HG02973 (cell line): Measurements from ENCODE around the gene ATP6V1A.

Source experiments
- ATAC-seq: cut with Tn5 transposase; IDR thresholded peaks from one replicate; pipeline ENCODE4 v1.9.1; 2021; ENCODE audit warnings: moderate library complexity; ENCODE audit not compliant: unreplicated experiment

ATP6V1A gene

DNA sequence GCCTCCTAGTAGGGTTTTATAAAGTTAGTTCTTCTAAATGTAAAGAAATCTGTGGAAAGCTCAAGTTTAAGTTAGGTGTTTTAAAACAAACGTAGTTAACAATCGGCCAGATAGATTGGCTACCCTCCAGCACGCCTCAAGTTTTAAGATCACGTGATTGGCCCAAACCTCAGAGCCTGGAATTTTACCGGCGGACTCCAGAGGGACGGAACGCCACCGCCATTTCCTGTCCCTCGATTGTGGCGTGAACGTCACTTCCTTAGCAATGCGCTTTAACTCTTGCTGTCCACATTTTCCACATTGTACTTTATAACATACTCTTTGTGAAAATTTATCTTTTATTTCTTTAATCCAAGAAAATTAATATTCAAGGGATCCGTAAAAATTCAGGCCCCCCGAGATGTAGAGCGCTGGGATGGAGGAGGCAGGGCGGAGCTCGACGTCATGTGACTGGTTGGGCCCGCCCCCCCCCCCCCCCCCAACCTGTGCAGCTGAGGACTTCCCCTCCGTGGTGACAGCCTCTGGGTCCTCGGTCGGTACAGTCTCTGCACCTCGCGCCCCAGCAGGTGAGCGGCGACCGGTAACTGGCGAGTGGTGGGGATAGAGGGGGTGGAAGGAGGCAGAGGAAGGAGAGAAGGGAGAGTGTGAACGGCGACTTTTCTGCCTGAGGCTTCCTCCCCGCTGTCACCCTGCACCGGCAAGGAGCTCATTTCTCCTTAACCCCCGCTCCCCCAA is at the start of gene ATP6V1A:
ATP6V1A (plus strand) TSS at position 488 of the 735 bp plus-strand sequence. CDS start 31,719 bp downstream, outside the sequence.
- peak; percentile 40 for ATAC-seq

- ATAC-seq, result no peak
Observed at GRCh38 chr3:113697500-113698090, 49.2 kb upstream of the ATP6V1A start.

GRCh38 chr3:113698213-113698742 is 48.6 kb upstream of the ATP6V1A start:
- ATAC-seq, result no peak

- ATAC-seq, result no peak
Observed at GRCh38 chr3:113698956-113699355, 47.9 kb upstream of the ATP6V1A start.

DNA sequence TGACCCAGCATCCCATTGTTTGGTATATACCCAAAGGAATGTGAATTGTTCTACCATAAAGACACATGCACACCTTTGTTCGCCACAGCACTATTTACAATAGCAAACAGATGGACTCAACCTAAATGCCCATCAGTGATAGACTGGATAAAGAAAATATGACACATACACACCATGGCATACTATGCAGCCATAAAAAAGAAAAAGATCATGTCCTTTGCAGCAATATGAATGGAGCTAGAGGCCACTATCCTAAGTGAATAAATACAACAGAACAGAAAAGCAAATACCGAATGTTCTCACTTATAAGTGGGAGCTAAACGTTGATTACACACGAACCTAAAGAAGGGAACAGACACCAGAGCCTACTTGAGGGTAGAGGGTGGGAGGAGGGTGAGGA is 39.0 kb upstream of the ATP6V1A start:
- ATAC-seq, result no peak

GRCh38 chr3:113712129-113712528 is 34.7 kb upstream of the ATP6V1A start:
- no peak for ATAC-seq

- ATAC-seq, result no peak
Observed at GRCh38 chr3:113714702-113715101, 32.1 kb upstream of the ATP6V1A start.

GRCh38 chr3:113717308-113717707 is 29.5 kb upstream of the ATP6V1A start:
- ATAC-seq, result no peak

DNA sequence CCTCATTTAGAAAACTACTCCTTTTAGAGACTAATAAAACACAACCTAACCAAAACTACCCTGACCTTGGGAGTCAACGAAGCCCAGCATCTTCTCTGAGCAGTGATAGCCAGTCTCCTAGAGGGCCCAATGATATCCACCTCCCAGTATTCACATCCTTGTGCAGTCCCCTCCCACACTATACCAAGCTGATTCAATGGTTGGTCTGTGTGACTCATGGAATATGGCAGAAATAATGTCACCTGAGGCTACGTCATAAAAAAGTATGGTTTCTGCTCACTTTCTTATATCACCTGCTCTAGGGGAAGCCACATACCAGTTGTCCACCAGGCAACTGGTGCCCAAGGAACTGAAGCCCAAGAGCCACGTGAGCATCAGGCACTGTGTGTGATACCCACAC is 29.0 kb upstream of the ATP6V1A start:
- ATAC-seq, result no peak

GRCh38 chr3:113719294-113719693 is 27.5 kb upstream of the ATP6V1A start:
- ATAC-seq, result no peak

GRCh38 chr3:113719758-113720157 is 27.1 kb upstream of the ATP6V1A start:
- ATAC-seq, result no peak

DNA sequence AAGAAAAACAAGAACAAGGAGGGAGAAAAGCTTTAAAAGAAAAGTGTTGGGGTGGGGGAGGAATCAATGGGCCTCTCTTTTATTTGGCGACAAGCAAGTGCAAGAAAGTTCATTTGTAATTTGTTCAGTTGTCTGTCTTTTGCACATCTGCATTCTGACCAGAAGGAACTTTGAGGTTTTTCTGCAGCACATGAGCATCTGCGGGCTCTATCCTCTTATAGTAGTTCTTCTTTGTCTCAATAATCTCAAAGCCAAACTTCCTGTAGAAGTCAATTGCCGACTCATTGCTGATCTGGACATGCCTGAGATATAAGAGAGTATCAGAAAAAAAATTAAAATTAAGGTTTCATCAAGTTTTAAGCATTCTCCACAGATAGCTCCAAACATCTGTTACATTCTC is 25.2 kb upstream of the ATP6V1A start:
- ATAC-seq, result no peak

DNA sequence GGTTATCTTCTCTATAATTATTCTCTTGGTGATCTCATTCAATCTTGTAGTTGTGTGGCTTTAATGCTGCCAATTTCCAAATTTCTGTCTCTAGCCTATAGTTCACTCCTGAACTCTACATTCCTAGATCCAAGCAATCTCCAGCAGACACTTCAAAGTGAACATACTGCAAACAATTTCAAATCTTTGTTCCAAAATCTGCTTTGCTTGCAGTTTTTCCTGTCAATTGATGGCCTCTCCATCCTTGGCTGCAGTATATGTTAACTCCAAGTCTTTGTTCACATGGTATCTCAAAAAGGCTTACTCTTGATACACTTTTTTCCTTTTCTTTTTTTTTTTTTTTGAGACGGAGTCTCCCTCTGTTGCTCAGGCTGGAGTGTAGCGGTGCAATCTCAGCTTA is 18.2 kb upstream of the ATP6V1A start:
- no peak for ATAC-seq

GRCh38 chr3:113730550-113730949 is 16.3 kb upstream of the ATP6V1A start:
- ATAC-seq, result no peak

DNA sequence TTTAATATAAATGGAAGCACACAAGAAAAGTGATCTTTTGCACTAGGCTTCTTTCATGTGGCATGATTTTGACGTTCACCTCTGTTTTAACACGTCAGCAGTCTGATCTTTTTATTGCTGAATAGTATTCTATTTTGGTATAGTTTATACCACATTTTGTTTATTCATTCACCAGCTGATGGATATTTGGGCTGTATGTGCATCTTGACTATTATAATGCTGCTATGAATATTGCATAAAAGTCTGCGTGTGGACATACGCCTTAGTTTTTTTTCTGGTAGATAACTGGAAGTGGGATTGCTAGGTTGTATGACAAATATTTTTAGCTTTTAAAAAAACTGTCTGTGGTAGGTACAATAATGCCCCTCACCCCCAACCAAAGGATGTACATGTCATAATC is 15.1 kb upstream of the ATP6V1A start:
- no peak for ATAC-seq

GRCh38 chr3:113736548-113737089 is 10.2 kb upstream of the ATP6V1A start:
- ATAC-seq, result peak; percentile 61

GRCh38 chr3:113741086-113741485 is 5.7 kb upstream of the ATP6V1A start:
- ATAC-seq, result no peak

- no peak for ATAC-seq
Observed at GRCh38 chr3:113741620-113742019, 5.2 kb upstream of the ATP6V1A start.

DNA sequence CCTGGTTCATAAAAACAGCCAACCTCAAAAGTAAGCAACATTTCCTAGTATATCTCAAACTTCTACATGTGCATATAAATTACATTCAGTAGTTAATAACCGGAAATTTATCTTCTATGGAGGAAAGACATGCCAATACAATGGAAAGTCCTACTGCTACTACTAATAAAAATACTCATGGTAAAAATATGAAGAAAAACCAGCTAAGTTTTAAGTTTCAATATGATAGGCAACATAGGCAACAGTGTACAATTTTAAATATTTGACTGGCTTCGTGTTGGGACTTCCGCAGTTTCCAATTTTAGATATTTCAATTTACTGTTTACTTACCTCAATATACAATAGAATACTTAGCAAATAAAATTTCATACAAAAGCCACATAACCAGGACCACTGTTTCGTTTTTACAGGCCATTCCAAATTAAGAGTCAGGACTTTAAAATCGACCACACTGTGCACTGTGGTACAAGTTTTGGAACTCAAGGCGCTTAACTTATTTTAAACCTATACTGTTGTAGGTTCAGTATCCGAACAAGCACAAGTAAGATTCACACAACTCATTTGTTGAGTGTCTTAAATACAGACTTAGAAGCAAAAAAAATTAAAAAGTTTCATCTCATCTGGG is 3.7 kb upstream of the ATP6V1A start:
- ATAC-seq, result no peak

DNA sequence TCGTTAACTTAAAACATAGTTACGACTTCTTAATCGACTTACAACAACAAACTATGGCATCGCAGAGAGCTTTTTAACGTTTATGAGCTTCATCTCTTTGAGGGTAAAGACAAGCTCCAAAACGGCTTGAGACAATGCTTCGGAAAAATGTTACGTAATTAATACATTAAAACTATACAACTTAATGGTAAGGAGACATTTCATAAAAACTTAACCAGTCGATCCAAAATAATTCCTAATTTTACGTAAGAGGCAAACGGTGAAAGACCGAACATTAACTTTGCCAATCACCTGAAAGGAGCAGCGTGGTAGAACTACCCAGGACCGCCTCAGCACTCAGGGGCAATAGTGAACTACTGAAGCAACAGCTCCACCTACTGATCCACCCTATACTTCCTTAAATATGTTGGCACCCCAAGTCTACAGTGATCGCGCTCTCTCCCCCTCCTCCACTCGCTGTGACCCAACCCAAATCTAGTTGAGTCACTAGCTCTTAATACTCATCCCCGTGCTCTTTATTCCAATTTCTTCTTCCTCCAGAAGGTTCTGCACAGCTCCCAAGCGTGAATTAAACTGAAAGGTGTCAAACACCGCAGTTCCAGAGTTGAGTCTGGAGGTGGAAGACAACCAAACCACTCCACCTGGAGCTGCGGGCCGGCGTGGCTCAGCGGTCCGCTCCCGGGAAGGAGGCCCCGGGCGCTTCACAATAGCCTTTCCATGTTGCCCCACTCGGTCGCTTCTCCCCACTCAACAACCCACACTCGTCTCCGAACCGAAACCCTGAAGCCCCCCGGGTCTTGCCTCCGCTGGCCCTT is 1.7 kb upstream of the ATP6V1A start:
- peak; percentile 44 for ATAC-seq
